H1 (cell line): Measurements from ENCODE around the gene SPOUT1. TPM values are rescaled to one million over a fixed set of nuclear protein-coding genes. Genes with fewer than 3 reads are reported as not detected.

Experiments used
- BACH1 ChIP-seq: IDR thresholded peaks from 2 replicates; pipeline ENCODE4 v1.6.1; 2012; ENCODE audit warnings: low read length, improper control_type of control experiment
- CHD2 ChIP-seq: IDR thresholded peaks from 2 replicates; pipeline ENCODE4 v1.6.1; 2012; ENCODE audit warnings: low read length, improper control_type of control experiment
- CREB1 ChIP-seq: IDR thresholded peaks from 2 replicates; pipeline ENCODE4 v1.6.1; 2012; ENCODE audit warnings: inconsistent platforms
- EGR1 ChIP-seq: IDR thresholded peaks from 2 replicates; pipeline ENCODE4 v1.6.1; 2011; ENCODE audit warnings: low read depth, low read length, borderline replicate concordance
- FOSL1 ChIP-seq: IDR thresholded peaks from 2 replicates; pipeline ENCODE4 v1.6.1; 2011; ENCODE audit warnings: mild to moderate bottlenecking, low read depth, low read length, moderate library complexity; ENCODE audit not compliant: insufficient read depth
- GABPA ChIP-seq: IDR thresholded peaks from 2 replicates; pipeline ENCODE4 v1.6.1; 2011; ENCODE audit warnings: mild to moderate bottlenecking, low read length, moderate library complexity, borderline replicate concordance; ENCODE audit not compliant: insufficient read depth
- KDM1A ChIP-seq: fragments of 200-600, 300-600 bp; sonication (generic); IDR thresholded peaks from 2 replicates; pipeline ENCODE4 v1.7.1; 2016; ENCODE audit warnings: mild to moderate bottlenecking, low read length, borderline replicate concordance
- KDM5A ChIP-seq: fragments of 200-600 bp; IDR thresholded peaks from 2 replicates; pipeline ENCODE4 v1.7.1; 2012; ENCODE audit warnings: mild to moderate bottlenecking, low read length, inconsistent platforms, mixed read lengths
- PHF8 ChIP-seq: fragments of 200-600 bp; sonication (generic); conservative IDR thresholded peaks from 2 replicates; pipeline ENCODE4 v1.7.1; 2012; ENCODE audit warnings: low read depth, mild to moderate bottlenecking, inconsistent platforms, low read length, moderate library complexity
- POLR2A ChIP-seq, 2 experiments: IDR thresholded peaks; 1 replicate in 1 of 2; 2 replicates in 1 of 2; pipeline ENCODE4 v1.6.1; 2011; ENCODE audit warnings: low read depth in 2 of 2, low read length in 2 of 2, mild to moderate bottlenecking in 2 of 2; ENCODE audit errors: control extremely low read depth in 1 of 2
- POLR2AphosphoS5 ChIP-seq: IDR thresholded peaks from 2 replicates; pipeline ENCODE4 v1.6.1; 2011; ENCODE audit warnings: low read depth, low read length
- RAD21 ChIP-seq, 2 experiments: IDR thresholded peaks in 1 of 2; conservative IDR thresholded peaks in 1 of 2; 2 replicates each; pipeline ENCODE4 v1.6.1; 2011; ENCODE audit warnings: low read depth in 2 of 2, low read length in 2 of 2, improper control_type of control experiment in 1 of 2, inconsistent platforms in 1 of 2, mild to moderate bottlenecking in 1 of 2, moderate library complexity in 1 of 2
- SP4 ChIP-seq: IDR thresholded peaks from 2 replicates; pipeline ENCODE4 v1.6.1; 2012; ENCODE audit warnings: low read length, inconsistent platforms
- SRF ChIP-seq: IDR thresholded peaks from 2 replicates; pipeline ENCODE4 v1.6.1; 2011; ENCODE audit warnings: mild to moderate bottlenecking, low read depth, low read length, moderate library complexity
- polyA plus RNA-seq, 7 experiments: library from polyadenylated mRNA; depleted of rRNA in 3 of 7; stranded (reverse) in 5 of 7; unstranded in 2 of 7; fragments of >200 nt in 5 of 7; fragments of 200-250 nt in 2 of 7; gene quantifications; 1 replicate in 5 of 7; 2 replicates in 1 of 7; 4 replicates in 1 of 7; pipeline versions ENCODE4 v1.2.1 to v1.2.3, GENCODE V29; 2011 to 2013; ENCODE audit warnings: missing spikeins in 2 of 7, mixed read lengths in 2 of 7
- total RNA-seq: library from RNA; stranded (reverse); fragmentation: NEBNext Ultra II Directional; extraction: Animal tissue kit (Norgen Biotek cat#: 25700); gene quantifications from 2 replicates; pipeline ENCODE4 v1.2.1, GENCODE V29; 2021
- TF ChIP-seq, protein P1 (sequence below), 3 experiments: IDR thresholded peaks; 1 replicate in 2 of 3; 2 replicates in 1 of 3; pipeline versions ENCODE4 v1.5.1 to v1.6.1; 2011; ENCODE audit warnings: low read length in 3 of 3, mild to moderate bottlenecking in 3 of 3, inconsistent platforms in 2 of 3, low read depth in 1 of 3, moderate library complexity in 1 of 3; ENCODE audit not compliant: insufficient read depth in 1 of 3; ENCODE audit errors: control extremely low read depth in 1 of 3

Gene SPOUT1
- total and polyA plus RNA-seq, 2 of the 8 experiments (the other 6 are each of a cell fraction or from before 2014, with no cell fraction given), result 69.2 to 77.8 TPM

DNA sequence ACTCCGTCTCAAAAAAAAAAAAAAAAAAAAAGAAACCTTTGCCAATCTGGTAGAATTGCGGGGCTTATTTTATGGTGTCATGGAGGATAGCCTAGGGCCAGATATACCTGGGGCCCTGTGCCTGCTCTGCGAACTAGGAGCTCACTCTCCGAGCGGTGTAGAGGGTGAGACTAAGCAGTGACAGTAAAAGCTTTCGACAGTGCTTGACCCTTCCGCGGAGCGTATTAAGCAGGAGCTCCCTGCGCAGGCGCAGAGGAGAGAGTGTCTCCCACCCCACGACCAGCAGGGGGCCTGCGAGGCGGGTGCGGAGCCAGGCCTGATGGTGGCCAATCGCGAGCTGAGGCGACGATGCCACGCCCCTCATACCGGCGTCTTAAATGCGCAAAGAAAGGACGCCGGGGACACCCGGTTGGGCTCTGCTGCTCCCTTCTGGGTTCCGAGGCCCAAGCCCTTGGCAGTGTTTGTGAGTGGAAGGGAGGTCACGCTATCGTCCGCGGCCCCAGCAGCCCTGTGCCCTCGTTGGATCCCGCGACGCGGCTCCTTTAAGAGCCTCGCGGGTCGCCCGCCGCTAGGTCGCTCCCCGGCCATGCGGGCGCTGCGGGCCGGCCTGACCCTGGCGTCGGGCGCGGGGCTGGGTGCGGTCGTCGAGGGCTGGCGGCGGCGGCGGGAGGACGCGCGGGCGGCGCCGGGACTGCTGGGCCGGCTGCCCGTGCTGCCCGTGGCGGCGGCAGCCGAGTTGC lies 11.3 kb downstream of the SPOUT1 start, which contains the start of gene ENDOG (continued):
- TF ChIP-seq EGR1 (no peak), SRF (no peak), KDM1A (no peak), CREB1 (peak; percentile 31), GABPA (0 out of 2 replicates have a peak, but pooled peaks have one; percentile 19), BACH1 (0 out of 2 replicates have a peak, but pooled peaks have one; percentile 28), RAD21 (IDR thresholded peaks at IDR 0.05 in 1 of 2, conservative IDR thresholded peaks at IDR 0.05 in 1 of 2; ENCODE audit: low read depth in 2 of 2, low read length in 2 of 2) (peak in 1 of 2 experiments; percentile 10; a peak in 2 of 4 replicates), FOSL1 (no peak), SP4 (peak; percentile 57; the same call in 1 of the 2 replicates), PHF8 (peak; percentile 66; the same call in 1 of the 2 replicates), CHD2 (0 out of 2 replicates have a peak, but pooled peaks have one; percentile 26), KDM5A (no peak), POLR2A (IDR thresholded peaks at IDR 0.05; ENCODE audit: control extremely low read depth in 1 of 2, low read depth in 2 of 2, low read length in 2 of 2) (peak in 1 of 2 experiments; percentile 88; a peak in 2 of 3 replicates), POLR2AphosphoS5 (peak; percentile 83)
- TF ChIP-seq, protein P1, sequence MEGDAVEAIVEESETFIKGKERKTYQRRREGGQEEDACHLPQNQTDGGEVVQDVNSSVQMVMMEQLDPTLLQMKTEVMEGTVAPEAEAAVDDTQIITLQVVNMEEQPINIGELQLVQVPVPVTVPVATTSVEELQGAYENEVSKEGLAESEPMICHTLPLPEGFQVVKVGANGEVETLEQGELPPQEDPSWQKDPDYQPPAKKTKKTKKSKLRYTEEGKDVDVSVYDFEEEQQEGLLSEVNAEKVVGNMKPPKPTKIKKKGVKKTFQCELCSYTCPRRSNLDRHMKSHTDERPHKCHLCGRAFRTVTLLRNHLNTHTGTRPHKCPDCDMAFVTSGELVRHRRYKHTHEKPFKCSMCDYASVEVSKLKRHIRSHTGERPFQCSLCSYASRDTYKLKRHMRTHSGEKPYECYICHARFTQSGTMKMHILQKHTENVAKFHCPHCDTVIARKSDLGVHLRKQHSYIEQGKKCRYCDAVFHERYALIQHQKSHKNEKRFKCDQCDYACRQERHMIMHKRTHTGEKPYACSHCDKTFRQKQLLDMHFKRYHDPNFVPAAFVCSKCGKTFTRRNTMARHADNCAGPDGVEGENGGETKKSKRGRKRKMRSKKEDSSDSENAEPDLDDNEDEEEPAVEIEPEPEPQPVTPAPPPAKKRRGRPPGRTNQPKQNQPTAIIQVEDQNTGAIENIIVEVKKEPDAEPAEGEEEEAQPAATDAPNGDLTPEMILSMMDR (IDR thresholded peaks at IDR 0.05; ENCODE audit: control extremely low read depth in 1 of 3, insufficient read depth in 1 of 3, low read depth in 1 of 3, low read length in 3 of 3), result peak in 2 of 3 experiments; percentile 28 to 79; a peak in 2 of 4 replicates
